Ramos (cell line): Measurements from ENCODE around the gene CDC20B.

ENCODE experiments used
- in situ Hi-C: fragments of 300-500 bp; cut with MboI; formaldehyde crosslinking; loops from one replicate; pipeline ENCODE4 v1.14.3; 2022; ENCODE audit warnings: low sequenced_read_pairs; ENCODE audit not compliant: unreplicated experiment

CDC20B gene

GRCh38 chr5:55162666-55163065, 10.3 kb downstream of the CDC20B start:
- in situ Hi-C loops: loop anchor here (25.0 kb wide), 1 partner anchor 525 kb away; no protein-coding TSS in a partner anchor

GRCh38 chr5:55160493-55161209, 12.3 kb downstream of the CDC20B start:
- in situ Hi-C loops: loop anchor here (25.0 kb wide), 1 partner anchor 527 kb away; no protein-coding TSS in a partner anchor

GRCh38 chr5:55159763-55160492, 13.0 kb downstream of the CDC20B start, which contains the start of gene GPX8:
Gene GPX8, plus strand, starts transcription at chr5:55160171. Its CDS starts 22 bp downstream, at chr5:55160193.
- in situ Hi-C loops: loop anchor here (25.0 kb wide), 1 partner anchor 527 kb away; no protein-coding TSS in a partner anchor

GRCh38 chr5:55154873-55155272, 18.1 kb downstream of the CDC20B start:
- in situ Hi-C loops: loop anchor here (25.0 kb wide), 1 partner anchor 532 kb away; no protein-coding TSS in a partner anchor

GRCh38 chr5:55151923-55152842, 20.8 kb downstream of the CDC20B start:
- in situ Hi-C loops: loop anchor here (25.0 kb wide), 1 partner anchor 535 kb away; no protein-coding TSS in a partner anchor

- in situ Hi-C loops: loop anchor here (10.0 to 25.0 kb wide), 2 partner anchors 245 to 637 kb away; partner anchors contain the start of gene SNX18
Observed at GRCh38 chr5:55149308-55149795, 23.6 kb downstream of the CDC20B start.

GRCh38 chr5:55146543-55147151, 26.3 kb downstream of the CDC20B start:
- in situ Hi-C loops: loop anchor here (10.0 to 25.0 kb wide), 2 partner anchors 242 to 634 kb away; partner anchors contain the start of gene SNX18

- in situ Hi-C loops: loop anchor here (10.0 to 25.0 kb wide), 2 partner anchors 241 to 634 kb away; partner anchors contain the start of gene SNX18
Observed at GRCh38 chr5:55146080-55146479, 26.9 kb downstream of the CDC20B start.

- in situ Hi-C loops: loop anchor here (10.0 to 25.0 kb wide), 2 partner anchors 239 to 631 kb away; partner anchors contain the start of gene SNX18
Observed at GRCh38 chr5:55143624-55144023, 29.4 kb downstream of the CDC20B start.

- in situ Hi-C loops: loop anchor here (10.0 to 25.0 kb wide), 2 partner anchors 237 to 630 kb away; partner anchors contain the start of gene SNX18
Observed at GRCh38 chr5:55141945-55142690, 30.9 kb downstream of the CDC20B start.

GRCh38 chr5:55140908-55141665, 31.9 kb downstream of the CDC20B start:
- in situ Hi-C loops: loop anchor here (10.0 to 25.0 kb wide), 2 partner anchors 236 to 629 kb away; partner anchors contain the start of gene SNX18

- in situ Hi-C loops: loop anchor here (25.0 kb wide), 1 partner anchor 624 kb away; the partner anchor contains the start of gene SNX18
Observed at GRCh38 chr5:55136521-55136920, 36.5 kb downstream of the CDC20B start.

GRCh38 chr5:55134053-55134722, 38.8 kb downstream of the CDC20B start:
- in situ Hi-C loops: loop anchor here (25.0 kb wide), 1 partner anchor 622 kb away; the partner anchor contains the start of gene SNX18

- in situ Hi-C loops: no loop called here
Observed at GRCh38 chr5:55123365-55123764, 49.6 kb downstream of the CDC20B start.

GRCh38 chr5:55114061-55114460, 58.9 kb downstream of the CDC20B start:
- in situ Hi-C loops: no loop called here

- in situ Hi-C loops: no loop called here
Observed at GRCh38 chr5:55113327-55113726, 59.6 kb downstream of the CDC20B start.

- in situ Hi-C loops: no loop called here
Observed at GRCh38 chr5:55110217-55110616, 62.8 kb downstream of the CDC20B start.
